Measurements from ENCODE around the gene ABLIM2. TPM values are rescaled to one million over a fixed set of nuclear protein-coding genes. Genes with fewer than 3 reads are reported as not detected.

The ABLIM2 gene
- total RNA-seq, 1 donor from 2014 or later, result 5.2 TPM

- Histone ChIP-seq H3K4me1 (peaks cover 19% of the 10 kb centered on the region), H3K9me3 (no peaks in the 10 kb centered on the region), H3K27ac (no peak overlapping the region), H3K27me3 (ENCODE audit: low read depth) (no peaks in the 10 kb centered on the region), H3K36me3 (no peaks in the 10 kb centered on the region), H3K4me3 (no peak overlapping the region)
- peak; percentile 84 to 90 for ATAC-seq
- intact Hi-C loops (cut with DNase I), result no loop called here
- peak; percentile 85 for TF ChIP-seq CTCF (IDR thresholded peaks at IDR 0.05)
- DNase-seq, result peak; percentile 66
Measured at GRCh38 chr4:8176547-8177399, 18.2 kb upstream of the ABLIM2 start.

GRCh38 chr4:8175686-8176085, 17.1 kb upstream of the ABLIM2 start:
- intact Hi-C loops (cut with DNase I), result no loop called here
- Histone ChIP-seq H3K9me3 (no peaks in the 10 kb centered on the region), H3K27me3 (ENCODE audit: low read depth) (no peaks in the 10 kb centered on the region), H3K27ac (no peak overlapping the region), H3K36me3 (no peaks in the 10 kb centered on the region), H3K4me1 (peaks cover 15% of the 10 kb centered on the region), H3K4me3 (no peak overlapping the region)
- ATAC-seq (no peak), DNase-seq (no peak)
- TF ChIP-seq CTCF (IDR thresholded peaks at IDR 0.05), result no peak

GRCh38 chr4:8174970-8175369, 16.4 kb upstream of the ABLIM2 start:
- Histone ChIP-seq H3K36me3 (no peaks in the 10 kb centered on the region), H3K9me3 (no peaks in the 10 kb centered on the region), H3K4me3 (no peak overlapping the region), H3K27ac (no peak overlapping the region), H3K4me1 (peaks cover 15% of the 10 kb centered on the region), H3K27me3 (ENCODE audit: low read depth) (no peaks in the 10 kb centered on the region)
- ATAC-seq, result no peak
- intact Hi-C loops (cut with DNase I), result no loop called here
- DNase-seq, result no peak
- TF ChIP-seq CTCF (IDR thresholded peaks at IDR 0.05), result no peak

GRCh38 chr4:8173492-8174242, 15.1 kb upstream of the ABLIM2 start:
- H3K27ac ChIP-seq, result no peak overlapping the region
- H3K4me1 ChIP-seq, result peaks cover 15% of the 10 kb centered on the region
- no peak overlapping the region for H3K4me3 ChIP-seq
- DNase-seq (no peak), ATAC-seq (no peak)
- H3K27me3 ChIP-seq (ENCODE audit: low read depth), result no peaks in the 10 kb centered on the region
- no peaks in the 10 kb centered on the region for H3K36me3 ChIP-seq
- peaks cover 3% of the 10 kb centered on the region for H3K9me3 ChIP-seq
- intact Hi-C loops (cut with DNase I), result no loop called here
- no peak for TF ChIP-seq CTCF (IDR thresholded peaks at IDR 0.05)

GRCh38 chr4:8171984-8172924, 13.6 kb upstream of the ABLIM2 start:
- no peak overlapping the region for H3K4me3 ChIP-seq

More at GRCh38 chr4:8171984-8172924, 13.6 kb upstream of the ABLIM2 start:
- Histone ChIP-seq H3K36me3 (no peaks in the 10 kb centered on the region), H3K4me1 (peaks cover 15% of the 10 kb centered on the region), H3K9me3 (peaks cover 12% of the 10 kb centered on the region), H3K27ac (no peak overlapping the region), H3K27me3 (ENCODE audit: low read depth) (no peaks in the 10 kb centered on the region)
- DNase-seq (no peak), ATAC-seq (no peak)
- intact Hi-C loops (cut with DNase I), result no loop called here
- no peak for TF ChIP-seq CTCF (IDR thresholded peaks at IDR 0.05)

Data from lower lobe of right lung (tissue), 2 donors.